Measurements from ENCODE around the gene RALGPS1.

DNA sequence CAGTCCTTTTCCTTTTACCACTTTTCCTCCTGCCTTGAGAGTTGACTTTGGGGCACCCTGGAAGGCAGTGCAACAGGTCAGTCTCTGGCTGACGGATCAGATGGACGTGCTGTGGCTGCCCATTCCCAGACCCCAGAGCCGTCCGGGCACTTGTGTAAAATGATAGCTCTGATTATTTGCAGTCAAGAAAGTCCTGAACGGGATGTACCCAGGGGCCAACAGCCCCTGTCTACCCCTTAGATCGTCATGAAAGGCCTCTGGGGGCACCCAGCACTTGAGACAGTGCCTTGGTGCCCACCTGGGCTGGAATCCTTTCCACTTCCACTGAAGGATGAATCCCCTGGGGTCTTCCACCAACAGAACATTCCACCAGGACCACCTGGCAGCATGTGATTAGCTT is 225.6 kb downstream of the RALGPS1 start:
- TF ChIP-seq CHCHD3 (CRISPR knock-in tag; IDR thresholded peaks at IDR 0.05) (no peak), CEBPG (CRISPR knock-in tag; IDR thresholded peaks at IDR 0.05) (no peak), HIVEP1 (CRISPR knock-in tag; IDR thresholded peaks at IDR 0.05) (no peak), NR2F2 (IDR thresholded peaks at IDR 0.05; ENCODE audit: borderline replicate concordance, low read depth) (no peak), ZNF24 (IDR thresholded peaks at IDR 0.05) (no peak), MAFK (conservative IDR thresholded peaks at IDR 0.05 in 1 of 2, IDR thresholded peaks at IDR 0.05 in 1 of 2; ENCODE audit: low read length in 2 of 2) (no peak), ZNF383 (CRISPR knock-in tag; IDR thresholded peaks at IDR 0.05; ENCODE audit: borderline replicate concordance) (no peak), ZNF572 (CRISPR knock-in tag; IDR thresholded peaks at IDR 0.05) (no peak), SIN3A (IDR thresholded peaks at IDR 0.05; ENCODE audit: borderline replicate concordance, low read depth, low read length) (no peak)
- TF ChIP-seq, protein P1, sequence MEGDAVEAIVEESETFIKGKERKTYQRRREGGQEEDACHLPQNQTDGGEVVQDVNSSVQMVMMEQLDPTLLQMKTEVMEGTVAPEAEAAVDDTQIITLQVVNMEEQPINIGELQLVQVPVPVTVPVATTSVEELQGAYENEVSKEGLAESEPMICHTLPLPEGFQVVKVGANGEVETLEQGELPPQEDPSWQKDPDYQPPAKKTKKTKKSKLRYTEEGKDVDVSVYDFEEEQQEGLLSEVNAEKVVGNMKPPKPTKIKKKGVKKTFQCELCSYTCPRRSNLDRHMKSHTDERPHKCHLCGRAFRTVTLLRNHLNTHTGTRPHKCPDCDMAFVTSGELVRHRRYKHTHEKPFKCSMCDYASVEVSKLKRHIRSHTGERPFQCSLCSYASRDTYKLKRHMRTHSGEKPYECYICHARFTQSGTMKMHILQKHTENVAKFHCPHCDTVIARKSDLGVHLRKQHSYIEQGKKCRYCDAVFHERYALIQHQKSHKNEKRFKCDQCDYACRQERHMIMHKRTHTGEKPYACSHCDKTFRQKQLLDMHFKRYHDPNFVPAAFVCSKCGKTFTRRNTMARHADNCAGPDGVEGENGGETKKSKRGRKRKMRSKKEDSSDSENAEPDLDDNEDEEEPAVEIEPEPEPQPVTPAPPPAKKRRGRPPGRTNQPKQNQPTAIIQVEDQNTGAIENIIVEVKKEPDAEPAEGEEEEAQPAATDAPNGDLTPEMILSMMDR (CRISPR knock-in tag; IDR thresholded peaks at IDR 0.05): no peak

All from HepG2 (cell line).